Colon (tissue), 2 donors: ENCODE measurements around the gene PCDHB6.
"Not testable (repeated sequence)": the region's sequence is repeated elsewhere in the genome, so short reads cannot be mapped to it uniquely, and the experiment has no call there.

Experiments
- FAIRE-seq: peaks from 2 replicates; lab custom pipeline; 2012; peaks lifted over from hg19 to GRCh38; lab: Jason Lieb, UNC
- donor health status: control.
- donor health status: control.

The PCDHB6 gene

DNA sequence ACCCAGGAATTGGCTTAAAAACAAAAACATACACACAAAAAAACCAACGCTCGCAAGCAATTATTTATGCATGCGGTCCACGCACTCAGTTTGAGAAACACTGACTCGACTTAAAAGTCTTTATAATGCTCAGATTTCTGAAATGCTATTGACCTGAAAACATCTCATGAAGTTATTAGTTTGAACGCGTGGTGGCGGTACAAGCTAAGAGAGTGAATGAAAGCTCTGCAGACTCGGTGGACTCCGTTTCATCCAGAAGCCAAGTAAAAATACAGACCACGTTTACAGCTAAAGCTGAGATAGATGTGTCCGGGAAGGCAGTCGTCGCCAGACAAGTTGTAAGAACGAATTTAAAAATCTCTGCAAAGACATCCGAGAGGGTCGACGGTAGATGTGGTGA lies at the start of gene PCDHB6:
TSS of gene PCDHB6 (plus strand) at position 246 of the 400 bp plus-strand sequence. CDS start 201 bp downstream, outside the sequence.
- FAIRE-seq: no peak

GRCh38 chr5:141100243-141100805 lies 49.5 kb upstream of the PCDHB6 start, which contains the start of gene PCDHB3:
Gene PCDHB3, plus strand, starts transcription at chr5:141100473. Its CDS starts 177 bp downstream, at chr5:141100650.
- FAIRE-seq: no peak

DNA sequence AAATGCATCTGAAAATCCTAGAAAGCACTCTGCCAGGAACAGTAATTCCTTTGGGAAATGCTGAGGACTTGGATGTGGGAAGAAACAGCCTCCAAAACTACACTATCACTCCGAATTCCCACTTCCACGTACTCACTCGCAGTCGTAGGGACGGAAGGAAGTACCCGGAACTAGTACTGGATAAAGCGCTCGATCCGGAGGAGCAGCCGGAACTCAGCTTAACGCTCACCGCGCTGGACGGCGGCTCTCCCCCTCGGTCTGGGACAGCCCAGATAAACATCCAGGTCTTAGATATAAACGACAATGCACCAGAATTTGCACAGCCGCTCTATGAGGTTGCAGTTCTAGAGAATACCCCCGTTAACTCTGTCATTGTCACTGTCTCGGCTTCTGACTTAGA lies 48.8 kb upstream of the PCDHB6 start:
- no peak for FAIRE-seq

DNA sequence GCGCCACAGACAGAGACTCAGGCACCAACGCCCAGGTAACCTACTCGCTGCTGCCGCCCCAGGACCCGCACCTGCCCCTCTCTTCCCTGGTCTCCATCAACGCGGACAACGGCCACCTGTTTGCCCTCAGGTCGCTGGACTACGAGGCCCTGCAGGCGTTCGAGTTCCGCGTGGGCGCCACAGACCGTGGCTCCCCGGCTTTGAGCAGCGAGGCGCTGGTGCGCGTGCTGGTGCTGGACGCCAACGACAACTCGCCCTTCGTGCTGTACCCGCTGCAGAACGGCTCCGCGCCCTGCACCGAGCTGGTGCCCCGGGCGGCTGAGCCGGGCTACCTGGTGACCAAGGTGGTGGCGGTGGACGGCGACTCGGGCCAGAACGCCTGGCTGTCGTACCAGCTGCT lies 47.8 kb upstream of the PCDHB6 start:
- FAIRE-seq: not testable (repeated sequence)

DNA sequence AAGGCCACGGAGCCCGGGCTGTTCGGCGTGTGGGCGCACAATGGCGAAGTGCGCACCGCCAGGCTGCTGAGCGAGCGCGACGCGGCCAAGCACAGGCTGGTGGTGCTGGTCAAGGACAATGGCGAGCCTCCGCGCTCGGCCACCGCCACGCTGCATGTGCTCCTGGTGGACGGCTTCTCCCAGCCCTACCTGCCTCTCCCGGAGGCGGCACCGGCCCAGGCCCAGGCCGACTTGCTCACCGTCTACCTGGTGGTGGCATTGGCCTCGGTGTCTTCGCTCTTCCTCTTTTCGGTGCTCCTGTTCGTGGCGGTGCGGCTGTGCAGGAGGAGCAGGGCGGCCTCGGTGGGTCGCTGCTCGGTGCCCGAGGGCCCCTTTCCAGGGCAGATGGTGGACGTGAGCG lies 47.4 kb upstream of the PCDHB6 start:
- FAIRE-seq: not testable (repeated sequence)

- FAIRE-seq: no peak
Observed at GRCh38 chr5:141105350-141105749, 44.5 kb upstream of the PCDHB6 start.

- FAIRE-seq: no peak
Observed at GRCh38 chr5:141119250-141119649, 30.6 kb upstream of the PCDHB6 start.

DNA sequence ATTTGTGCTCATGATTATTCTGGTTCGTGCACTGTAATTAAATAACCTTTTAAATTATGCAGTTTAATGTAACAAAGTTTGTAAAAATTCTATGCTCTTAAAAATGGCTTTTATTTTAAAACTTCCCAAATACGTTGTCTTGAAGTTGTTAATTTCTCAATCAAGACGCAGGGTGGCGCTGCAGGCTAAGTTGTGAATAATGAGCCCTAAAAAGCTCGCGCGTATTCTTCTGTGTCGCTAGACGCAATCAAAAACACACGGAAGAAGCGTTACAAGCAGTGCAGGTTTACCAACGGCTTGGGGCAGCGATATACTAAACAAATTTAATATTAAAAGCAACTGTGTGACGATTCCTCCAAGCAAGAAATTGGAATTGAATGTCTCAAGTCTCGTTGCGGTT lies 28.3 kb upstream of the PCDHB6 start, which contains the start of gene PCDHB4:
TSS of gene PCDHB4 (plus strand) at position 256 of the 400 bp plus-strand sequence. CDS start 181 bp downstream, outside the sequence.
- no peak for FAIRE-seq

GRCh38 chr5:141121985-141122384 lies 27.9 kb upstream of the PCDHB6 start:
- FAIRE-seq: no peak

DNA sequence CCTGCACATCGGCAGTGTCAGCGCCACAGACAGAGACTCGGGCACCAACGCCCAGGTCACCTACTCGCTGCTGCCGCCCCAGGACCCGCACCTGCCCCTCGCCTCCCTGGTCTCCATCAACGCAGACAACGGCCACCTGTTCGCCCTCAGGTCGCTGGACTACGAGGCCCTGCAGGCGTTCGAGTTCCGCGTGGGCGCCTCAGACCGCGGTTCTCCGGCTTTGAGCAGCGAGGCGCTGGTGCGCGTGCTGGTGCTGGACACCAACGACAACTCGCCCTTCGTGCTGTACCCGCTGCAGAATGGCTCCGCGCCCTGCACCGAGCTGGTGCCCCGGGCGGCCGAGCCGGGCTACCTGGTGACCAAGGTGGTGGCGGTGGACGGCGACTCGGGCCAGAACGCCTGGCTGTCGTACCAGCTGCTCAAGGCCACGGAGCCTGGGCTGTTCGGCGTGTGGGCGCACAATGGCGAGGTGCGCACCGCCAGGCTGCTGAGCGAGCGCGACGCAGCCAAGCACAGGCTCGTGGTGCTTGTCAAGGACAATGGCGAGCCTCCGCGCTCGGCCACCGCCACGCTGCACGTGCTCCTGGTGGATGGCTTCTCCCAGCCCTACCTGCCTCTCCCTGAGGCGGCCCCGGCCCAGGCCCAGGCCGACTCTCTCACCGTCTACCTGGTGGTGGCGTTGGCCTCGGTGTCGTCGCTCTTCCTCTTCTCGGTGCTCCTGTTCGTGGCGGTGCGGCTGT lies 26.3 kb upstream of the PCDHB6 start:
- not testable (repeated sequence) for FAIRE-seq

- FAIRE-seq: no peak
Observed at GRCh38 chr5:141127305-141127704, 22.6 kb upstream of the PCDHB6 start.

DNA sequence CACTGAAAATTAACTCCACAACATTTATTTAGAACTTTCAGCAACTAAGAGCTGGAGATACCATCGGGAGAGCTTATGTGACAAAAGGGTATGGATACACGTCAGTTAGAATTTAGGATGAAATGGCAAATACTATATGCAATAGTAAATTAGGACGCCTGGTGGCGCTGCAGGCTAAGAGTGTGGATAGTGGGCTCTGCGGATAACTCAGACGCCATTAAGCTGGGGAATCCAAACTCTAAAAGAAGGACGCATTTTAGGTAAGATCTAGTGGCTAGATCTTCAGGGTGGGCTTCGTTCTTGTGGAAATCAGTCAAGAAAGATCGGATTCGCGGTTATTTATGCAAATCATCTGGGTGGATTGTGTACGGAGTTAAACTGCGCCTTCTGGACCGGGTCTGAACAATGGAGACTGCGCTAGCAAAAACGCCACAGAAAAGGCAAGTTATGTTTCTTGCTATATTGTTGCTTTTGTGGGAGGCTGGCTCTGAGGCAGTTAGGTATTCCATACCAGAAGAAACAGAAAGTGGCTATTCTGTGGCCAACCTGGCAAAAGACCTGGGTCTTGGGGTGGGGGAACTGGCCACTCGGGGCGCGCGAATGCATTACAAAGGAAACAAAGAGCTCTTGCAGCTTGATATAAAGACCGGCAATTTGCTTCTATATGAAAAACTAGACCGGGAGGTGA lies 14.7 kb upstream of the PCDHB6 start, which contains the start of gene PCDHB5:
TSS of gene PCDHB5 (plus strand) at position 177 of the 688 bp plus-strand sequence. CDS start at position 406, 229 bp downstream.
- no peak for FAIRE-seq

GRCh38 chr5:141135718-141136266 lies 14.1 kb upstream of the PCDHB6 start:
- FAIRE-seq: no peak

DNA sequence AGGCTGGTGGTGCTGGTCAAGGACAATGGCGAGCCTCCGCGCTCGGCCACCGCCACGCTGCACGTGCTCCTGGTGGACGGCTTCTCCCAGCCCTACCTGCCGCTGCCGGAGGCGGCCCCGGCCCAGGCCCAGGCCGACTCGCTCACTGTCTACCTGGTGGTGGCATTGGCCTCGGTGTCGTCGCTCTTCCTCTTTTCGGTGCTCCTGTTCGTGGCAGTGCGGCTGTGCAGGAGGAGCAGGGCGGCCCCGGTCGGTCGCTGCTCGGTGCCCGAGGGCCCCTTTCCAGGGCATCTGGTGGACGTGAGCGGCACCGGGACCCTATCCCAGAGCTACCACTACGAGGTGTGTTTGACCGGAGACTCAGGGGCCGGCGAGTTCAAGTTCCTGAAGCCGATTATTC lies 12.5 kb upstream of the PCDHB6 start:
- not testable (repeated sequence) for FAIRE-seq

DNA sequence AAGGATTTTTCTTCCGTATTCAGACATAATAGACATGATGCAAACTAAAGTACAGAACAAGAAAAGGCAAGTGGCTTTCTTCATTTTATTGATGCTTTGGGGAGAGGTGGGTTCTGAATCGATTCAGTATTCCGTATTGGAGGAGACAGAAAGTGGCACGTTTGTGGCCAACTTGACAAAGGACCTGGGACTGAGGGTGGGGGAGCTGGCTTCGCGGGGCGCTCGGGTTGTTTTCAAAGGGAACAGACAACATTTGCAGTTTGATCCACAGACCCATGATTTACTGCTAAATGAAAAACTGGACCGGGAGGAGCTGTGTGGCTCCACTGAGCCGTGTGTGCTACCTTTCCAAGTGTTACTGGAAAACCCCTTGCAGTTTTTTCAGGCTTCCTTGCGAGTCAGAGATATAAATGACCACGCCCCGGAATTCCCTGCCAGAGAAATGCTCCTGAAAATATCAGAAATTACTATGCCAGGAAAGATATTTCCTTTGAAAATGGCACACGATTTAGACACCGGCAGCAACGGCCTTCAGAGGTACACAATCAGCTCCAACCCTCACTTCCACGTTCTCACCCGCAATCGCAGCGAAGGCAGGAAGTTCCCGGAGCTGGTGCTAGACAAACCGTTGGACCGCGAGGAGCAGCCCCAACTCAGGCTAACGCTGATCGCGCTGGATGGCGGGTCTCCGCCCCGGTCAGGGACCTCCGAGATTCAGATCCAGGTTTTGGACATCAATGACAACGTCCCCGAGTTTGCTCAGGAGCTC lies 551 bp downstream of the PCDHB6 start:
- no peak for FAIRE-seq

DNA sequence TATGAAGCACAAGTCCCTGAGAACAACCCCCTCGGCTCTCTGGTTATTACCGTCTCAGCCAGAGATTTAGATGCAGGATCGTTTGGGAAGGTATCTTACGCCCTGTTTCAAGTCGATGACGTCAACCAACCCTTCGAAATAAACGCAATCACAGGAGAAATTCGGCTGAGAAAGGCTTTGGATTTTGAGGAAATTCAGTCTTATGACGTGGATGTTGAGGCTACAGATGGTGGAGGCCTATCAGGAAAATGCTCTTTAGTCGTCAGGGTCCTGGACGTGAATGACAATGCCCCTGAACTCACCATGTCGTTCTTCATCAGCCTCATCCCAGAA lies 1.1 kb downstream of the PCDHB6 start:
- no peak for FAIRE-seq

DNA sequence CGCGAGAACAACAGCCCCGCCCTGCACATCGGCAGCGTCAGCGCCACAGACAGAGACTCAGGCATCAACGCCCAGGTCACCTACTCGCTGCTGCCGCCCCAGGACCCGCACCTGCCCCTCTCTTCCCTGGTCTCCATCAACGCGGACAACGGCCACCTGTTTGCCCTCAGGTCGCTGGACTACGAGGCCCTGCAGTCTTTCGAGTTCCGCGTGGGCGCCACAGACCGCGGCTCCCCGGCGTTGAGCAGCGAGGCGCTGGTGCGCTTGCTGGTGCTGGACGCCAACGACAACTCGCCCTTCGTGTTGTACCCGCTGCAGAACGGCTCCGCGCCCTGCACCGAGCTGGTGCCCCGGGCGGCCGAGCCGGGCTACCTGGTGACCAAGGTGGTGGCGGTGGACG lies 1.8 kb downstream of the PCDHB6 start:
- not testable (repeated sequence) for FAIRE-seq

- not testable (repeated sequence) for FAIRE-seq
Observed at GRCh38 chr5:141152096-141152495, 2.2 kb downstream of the PCDHB6 start.

- FAIRE-seq: no peak
Observed at GRCh38 chr5:141155540-141156374, 5.9 kb downstream of the PCDHB6 start.

GRCh38 chr5:141157356-141157755 lies 7.5 kb downstream of the PCDHB6 start:
- not testable (repeated sequence) for FAIRE-seq

DNA sequence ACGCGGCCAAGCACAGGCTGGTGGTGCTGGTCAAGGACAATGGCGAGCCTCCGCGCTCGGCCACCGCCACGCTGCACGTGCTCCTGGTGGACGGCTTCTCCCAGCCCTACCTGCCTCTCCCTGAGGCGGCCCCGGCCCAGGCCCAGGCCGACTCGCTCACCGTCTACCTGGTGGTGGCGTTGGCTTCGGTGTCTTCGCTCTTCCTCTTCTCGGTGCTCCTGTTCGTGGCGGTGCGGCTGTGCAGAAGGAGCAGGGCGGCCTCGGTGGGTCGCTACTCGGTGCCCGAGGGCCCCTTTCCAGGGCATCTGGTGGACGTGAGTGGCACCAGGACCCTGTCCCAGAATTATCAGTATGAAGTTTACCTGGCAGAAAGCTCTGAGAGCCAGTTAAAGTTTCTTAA lies 8.0 kb downstream of the PCDHB6 start:
- FAIRE-seq: not testable (repeated sequence)
